Gastrocnemius medialis (tissue), 4 donors: ENCODE data around the gene IL31.

Experiments
- CTCF ChIP-seq, 5 experiments: fragments of 450-650 bp in 3 of 5; fragments of 200-600 bp in 2 of 5; sonication (generic) in 2 of 5; IDR thresholded peaks in 4 of 5; conservative IDR thresholded peaks in 1 of 5; 1 replicate in 4 of 5; 2 replicates in 1 of 5; pipeline ENCODE4 v1.5.1; 2016 to 2019; ENCODE audit warnings: antibody characterized with exemption in 5 of 5, mild to moderate bottlenecking in 3 of 5, moderate library complexity in 3 of 5
- POLR2A ChIP-seq, 2 donors: fragments of 450-650 bp; IDR thresholded peaks; one replicate each; pipeline ENCODE4 v1.6.1; 2017; ENCODE audit warnings: antibody characterized with exemption in 2 of 2, mild to moderate bottlenecking in 2 of 2, moderate library complexity in 2 of 2

- TF ChIP-seq POLR2A (IDR thresholded peaks at IDR 0.05) (no peak), CTCF (IDR thresholded peaks at IDR 0.05 in 4 of 5, conservative IDR thresholded peaks at IDR 0.05 in 1 of 5) (no peak)
These were observed 34.2 kb upstream of the IL31 start for GRCh38 chr12:122208073-122208820.
